ENCODE measurements around the gene ARHGAP24.

ARHGAP24 gene

DNA sequence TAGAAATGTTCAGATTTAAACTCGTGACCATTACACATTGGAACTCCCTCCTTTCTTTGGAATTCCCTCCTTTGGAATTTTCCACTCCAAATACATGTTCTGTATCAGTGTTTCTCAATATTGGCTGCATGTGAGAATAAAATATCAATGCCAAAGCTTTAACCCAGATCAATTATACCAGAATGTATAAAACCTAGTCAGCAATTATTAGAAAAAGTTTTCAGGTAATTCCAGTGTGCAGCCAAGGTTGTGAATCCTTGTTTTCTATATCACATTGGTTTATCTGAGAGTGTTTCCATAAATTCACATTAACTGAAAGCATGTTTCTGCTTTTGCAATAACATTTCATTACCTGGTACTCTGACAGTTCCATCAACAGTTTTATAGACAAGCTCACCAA lies 490.6 kb downstream of the ARHGAP24 start:
- Mint-ChIP-seq H3K27me3 (no peaks in the 10 kb centered on the region), H3K9me3 (ENCODE audit: low read depth) (peaks cover 4% of the 10 kb centered on the region), H3K27ac (no peak overlapping the region), H3K36me3 (no peaks in the 10 kb centered on the region), H3K4me3 (no peak overlapping the region), H3K4me1 (ENCODE audit: low read depth) (no peaks in the 10 kb centered on the region)

DNA sequence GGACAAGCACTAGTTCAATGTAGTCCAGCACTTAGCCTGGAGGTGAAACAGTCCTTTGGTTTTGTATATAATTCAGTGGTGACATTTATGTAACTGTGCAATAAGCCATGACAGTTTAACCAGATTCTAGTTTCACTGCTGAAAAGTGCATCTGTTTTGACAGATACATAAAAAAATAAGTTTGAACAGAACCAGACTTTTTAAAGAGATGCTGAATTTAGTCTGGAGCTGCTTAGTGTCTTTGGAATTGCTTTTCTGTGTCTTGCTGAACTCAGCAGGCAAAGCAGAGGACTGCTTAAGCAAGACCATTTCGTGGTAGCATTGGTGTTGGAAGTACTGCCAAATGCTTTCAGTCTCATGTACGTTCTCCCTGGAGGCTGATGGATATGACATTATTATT lies 491.4 kb downstream of the ARHGAP24 start:
- no peak overlapping the region for H3K4me3 Mint-ChIP-seq
- no peak overlapping the region for H3K27ac Mint-ChIP-seq
- peaks cover 4% of the 10 kb centered on the region for H3K9me3 Mint-ChIP-seq (ENCODE audit: low read depth)
- H3K4me1 Mint-ChIP-seq (ENCODE audit: low read depth) = no peaks in the 10 kb centered on the region
- H3K27me3 Mint-ChIP-seq = no peaks in the 10 kb centered on the region
- no peaks in the 10 kb centered on the region for H3K36me3 Mint-ChIP-seq

DNA sequence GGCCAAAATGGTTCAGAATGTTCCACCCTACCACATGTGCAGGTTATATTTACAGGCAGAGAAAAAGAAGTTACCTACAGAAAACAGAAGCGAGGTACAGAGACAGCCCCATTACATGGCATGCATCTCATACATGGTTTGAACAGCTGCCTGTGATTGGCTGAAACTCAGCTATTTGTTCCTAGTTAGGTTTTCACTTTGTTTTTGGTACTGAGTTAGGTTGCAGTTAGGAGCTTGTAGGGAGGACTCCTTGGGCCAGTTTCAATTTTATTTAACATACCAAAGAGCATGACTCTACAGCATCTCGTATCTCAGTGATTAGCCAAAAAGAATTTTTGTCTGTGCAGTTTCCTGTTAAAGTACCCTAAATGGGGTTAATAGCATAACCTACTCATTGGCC lies 492.9 kb downstream of the ARHGAP24 start:
- Mint-ChIP-seq H3K27me3 (no peaks in the 10 kb centered on the region), H3K27ac (no peak overlapping the region), H3K4me3 (no peak overlapping the region), H3K36me3 (no peaks in the 10 kb centered on the region), H3K9me3 (ENCODE audit: low read depth) (peaks cover 4% of the 10 kb centered on the region), H3K4me1 (ENCODE audit: low read depth) (no peaks in the 10 kb centered on the region)

DNA sequence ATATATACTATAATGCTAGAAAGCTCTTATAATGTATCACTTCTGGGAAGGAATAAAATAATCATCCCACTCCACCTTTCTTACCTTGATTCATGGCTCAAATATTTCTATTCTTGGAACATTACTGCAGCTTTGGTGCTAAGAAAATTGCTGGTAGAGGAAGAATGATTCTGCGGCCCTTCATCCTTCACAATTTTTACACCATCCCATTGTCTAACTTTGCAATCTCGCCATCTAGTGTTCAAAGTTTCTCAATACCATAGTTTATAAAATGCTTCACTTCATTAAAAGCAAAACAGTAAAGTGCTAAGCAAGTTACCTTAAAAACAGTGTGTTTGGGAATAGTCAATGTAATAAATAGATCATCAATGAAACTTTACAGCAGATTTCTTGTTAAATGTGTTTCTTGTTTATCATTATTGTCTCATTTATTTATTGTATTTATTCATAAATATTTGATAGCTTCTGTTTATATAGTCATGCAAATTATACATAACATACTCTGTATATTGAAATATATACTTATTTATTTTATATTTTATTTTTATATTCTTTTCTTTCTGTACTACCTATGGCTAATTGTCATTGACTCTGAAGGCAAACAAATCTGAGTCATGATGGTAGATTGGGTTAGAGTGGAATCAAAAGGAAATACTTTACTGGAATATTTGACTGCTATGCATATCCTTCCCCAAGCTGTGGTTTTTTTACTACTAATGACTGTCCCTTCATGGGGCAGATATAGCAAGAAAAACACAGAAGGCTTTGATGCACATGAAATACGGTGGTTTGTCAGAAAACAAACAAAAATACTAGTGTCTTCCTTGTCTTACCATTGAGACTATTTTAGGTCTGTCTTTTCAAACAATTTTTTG lies 494.2 kb downstream of the ARHGAP24 start:
- Mint-ChIP-seq H3K4me1 (ENCODE audit: low read depth) (no peaks in the 10 kb centered on the region), H3K27me3 (no peaks in the 10 kb centered on the region), H3K4me3 (no peak overlapping the region), H3K9me3 (ENCODE audit: low read depth) (peaks cover 4% of the 10 kb centered on the region), H3K36me3 (no peaks in the 10 kb centered on the region), H3K27ac (no peak overlapping the region)

DNA sequence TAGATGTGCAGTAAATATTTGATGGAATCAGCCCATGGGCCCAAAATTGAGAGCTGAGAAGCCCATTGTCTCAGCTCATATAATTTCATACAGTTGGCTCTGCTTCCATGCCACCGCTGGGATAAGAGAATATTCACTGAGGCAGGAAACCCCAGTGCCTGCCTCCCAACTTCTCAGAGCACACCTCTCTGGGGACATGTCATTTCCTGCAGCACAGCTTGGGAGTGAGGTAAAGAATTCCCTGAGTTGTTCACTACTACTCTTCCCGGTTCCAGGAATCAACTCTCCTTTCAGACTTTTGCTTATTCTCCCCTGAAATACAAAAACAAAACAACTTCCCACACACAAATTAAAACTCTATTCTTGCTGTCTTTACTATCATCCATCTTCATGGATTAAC lies 495.6 kb downstream of the ARHGAP24 start:
- Mint-ChIP-seq H3K27me3 (no peaks in the 10 kb centered on the region), H3K27ac (no peak overlapping the region), H3K36me3 (no peaks in the 10 kb centered on the region), H3K4me1 (ENCODE audit: low read depth) (no peaks in the 10 kb centered on the region), H3K4me3 (no peak overlapping the region), H3K9me3 (ENCODE audit: low read depth) (no peaks in the 10 kb centered on the region)

DNA sequence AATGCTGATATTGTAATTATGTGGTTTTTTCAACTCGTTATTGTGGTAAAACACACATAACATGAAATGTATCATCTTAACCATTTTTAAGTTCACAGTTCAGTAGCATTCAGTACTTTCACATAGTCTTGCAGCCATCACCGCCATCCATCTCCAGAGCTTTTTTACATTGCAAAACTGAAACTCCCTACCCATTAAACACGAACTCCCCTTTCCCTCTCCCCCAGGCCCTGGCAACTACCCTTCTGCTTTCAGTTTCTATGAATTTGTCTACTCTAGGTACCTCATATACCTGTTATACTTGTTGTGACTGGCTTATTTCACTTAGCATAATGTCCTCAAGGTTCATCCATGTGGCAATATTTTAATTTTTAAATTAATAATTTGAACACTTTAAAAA lies 504.3 kb downstream of the ARHGAP24 start:
- H3K27ac Mint-ChIP-seq = no peak overlapping the region
- no peaks in the 10 kb centered on the region for H3K9me3 Mint-ChIP-seq (ENCODE audit: low read depth)
- no peak overlapping the region for H3K4me3 Mint-ChIP-seq
- H3K27me3 Mint-ChIP-seq = no peaks in the 10 kb centered on the region
- H3K36me3 Mint-ChIP-seq = no peaks in the 10 kb centered on the region
- H3K4me1 Mint-ChIP-seq (ENCODE audit: low read depth) = no peaks in the 10 kb centered on the region

DNA sequence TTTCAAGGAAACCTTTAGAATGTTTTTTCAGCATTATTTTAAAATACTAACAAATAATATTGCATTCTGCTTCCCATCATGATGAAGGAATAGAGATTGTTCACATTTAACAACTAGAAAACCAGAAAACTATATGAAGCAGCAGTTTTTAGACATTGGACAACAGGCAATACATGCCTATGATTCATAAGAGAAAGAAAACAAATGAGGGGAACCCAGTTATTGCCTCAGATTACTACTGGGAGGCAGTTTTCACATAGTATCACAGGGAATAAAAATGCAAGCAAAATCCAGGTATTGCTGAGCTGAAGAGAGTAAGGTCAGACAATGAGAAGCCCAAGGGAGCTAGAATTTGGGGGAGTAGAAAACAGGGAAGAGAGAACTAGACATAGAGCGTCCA lies 511.3 kb downstream of the ARHGAP24 start:
- no peak overlapping the region for H3K4me3 Mint-ChIP-seq
- no peaks in the 10 kb centered on the region for H3K9me3 Mint-ChIP-seq (ENCODE audit: low read depth)
- H3K36me3 Mint-ChIP-seq = no peaks in the 10 kb centered on the region
- no peaks in the 10 kb centered on the region for H3K27me3 Mint-ChIP-seq
- H3K4me1 Mint-ChIP-seq (ENCODE audit: low read depth) = no peaks in the 10 kb centered on the region
- H3K27ac Mint-ChIP-seq = no peak overlapping the region

DNA sequence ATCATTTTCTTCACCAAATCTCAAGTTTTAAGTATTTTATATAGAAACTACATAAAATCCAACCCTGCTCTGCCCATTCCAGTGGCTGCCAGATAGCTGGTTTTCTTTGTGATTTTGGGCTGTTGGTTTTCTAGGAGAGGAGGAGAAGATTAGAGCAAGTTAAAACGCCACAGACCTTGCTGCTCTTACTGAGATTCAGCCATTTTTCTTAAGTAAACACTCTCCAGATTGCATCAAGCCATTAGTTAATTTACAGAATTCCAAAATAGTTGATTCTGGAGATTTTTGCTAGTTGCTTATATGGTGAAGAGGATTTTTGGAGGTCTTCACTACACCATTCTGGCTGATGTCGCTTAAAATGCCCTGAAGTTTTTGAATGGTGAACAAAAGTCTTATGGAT lies 518.7 kb downstream of the ARHGAP24 start:
- H3K36me3 Mint-ChIP-seq = no peaks in the 10 kb centered on the region
- H3K4me3 Mint-ChIP-seq = no peak overlapping the region

DNA sequence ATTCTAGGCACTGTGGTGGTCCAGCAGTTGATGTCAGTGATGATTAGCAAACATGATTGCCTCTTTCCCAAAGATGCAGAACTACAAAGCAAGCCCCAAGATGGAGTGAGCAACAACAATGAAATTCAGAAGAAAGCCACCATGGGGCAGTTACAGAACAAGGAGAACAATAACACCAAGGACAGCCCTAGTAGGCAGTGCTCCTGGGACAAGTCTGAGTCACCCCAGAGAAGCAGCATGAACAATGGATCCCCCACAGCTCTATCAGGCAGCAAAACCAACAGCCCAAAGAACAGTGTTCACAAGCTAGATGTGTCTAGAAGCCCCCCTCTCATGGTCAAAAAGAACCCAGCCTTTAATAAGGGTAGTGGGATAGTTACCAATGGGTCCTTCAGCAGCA lies 519.6 kb downstream of the ARHGAP24 start:
- Mint-ChIP-seq H3K4me1 (ENCODE audit: low read depth) (no peaks in the 10 kb centered on the region), H3K27ac (no peak overlapping the region)

More for the DNA sequence above, 518.7 kb downstream of the ARHGAP24 start:
- no peaks in the 10 kb centered on the region for H3K9me3 Mint-ChIP-seq (ENCODE audit: low read depth)
- H3K4me1 Mint-ChIP-seq (ENCODE audit: low read depth) = no peaks in the 10 kb centered on the region
- no peak overlapping the region for H3K27ac Mint-ChIP-seq
- no peaks in the 10 kb centered on the region for H3K27me3 Mint-ChIP-seq

DNA sequence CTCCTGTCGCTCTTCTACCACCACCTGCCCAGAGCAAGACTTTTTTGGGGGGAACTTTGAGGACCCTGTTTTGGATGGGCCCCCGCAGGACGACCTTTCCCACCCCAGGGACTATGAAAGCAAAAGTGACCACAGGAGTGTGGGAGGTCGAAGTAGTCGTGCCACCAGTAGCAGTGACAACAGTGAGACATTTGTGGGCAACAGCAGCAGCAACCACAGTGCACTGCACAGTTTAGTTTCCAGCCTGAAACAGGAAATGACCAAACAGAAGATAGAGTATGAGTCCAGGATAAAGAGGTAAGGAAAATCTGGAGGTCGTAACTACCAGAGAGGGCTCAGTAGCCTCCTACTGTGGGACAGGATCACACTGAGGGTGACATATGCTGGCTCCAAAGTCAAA lies 520.4 kb downstream of the ARHGAP24 start:
- H3K4me1 Mint-ChIP-seq (ENCODE audit: low read depth) = no peaks in the 10 kb centered on the region
- no peaks in the 10 kb centered on the region for H3K9me3 Mint-ChIP-seq (ENCODE audit: low read depth)
- H3K27ac Mint-ChIP-seq = no peak overlapping the region
- H3K4me3 Mint-ChIP-seq = no peak overlapping the region
- H3K27me3 Mint-ChIP-seq = no peaks in the 10 kb centered on the region
- no peaks in the 10 kb centered on the region for H3K36me3 Mint-ChIP-seq

More for the DNA sequence above, 519.6 kb downstream of the ARHGAP24 start:
- no peaks in the 10 kb centered on the region for H3K36me3 Mint-ChIP-seq
- H3K9me3 Mint-ChIP-seq (ENCODE audit: low read depth) = no peaks in the 10 kb centered on the region
- H3K27me3 Mint-ChIP-seq = no peaks in the 10 kb centered on the region
- no peak overlapping the region for H3K4me3 Mint-ChIP-seq

DNA sequence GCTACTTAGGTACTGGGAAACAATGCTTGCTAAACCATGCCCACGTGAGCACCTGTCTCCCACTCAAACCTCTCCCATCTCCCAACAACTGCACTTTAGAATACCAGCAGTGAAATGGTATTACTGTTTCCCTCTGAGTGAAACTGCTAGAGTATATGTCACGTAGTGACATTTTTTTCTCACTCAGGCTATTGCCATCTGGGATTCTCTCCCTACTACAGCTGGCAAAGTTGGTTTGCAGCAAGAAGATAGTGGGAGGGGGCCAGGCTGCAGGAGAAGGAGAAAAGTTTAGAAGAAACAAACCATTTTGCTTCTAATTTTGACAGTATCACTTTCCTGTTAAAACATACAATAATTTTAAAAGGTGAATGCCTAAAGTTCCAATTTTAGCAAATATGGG lies 526.6 kb downstream of the ARHGAP24 start:
- no peak overlapping the region for H3K27ac Mint-ChIP-seq
- H3K9me3 Mint-ChIP-seq (ENCODE audit: low read depth) = no peaks in the 10 kb centered on the region
- H3K27me3 Mint-ChIP-seq = no peaks in the 10 kb centered on the region
- no peaks in the 10 kb centered on the region for H3K4me1 Mint-ChIP-seq (ENCODE audit: low read depth)
- H3K4me3 Mint-ChIP-seq = no peak overlapping the region
- H3K36me3 Mint-ChIP-seq = no peaks in the 10 kb centered on the region

DNA sequence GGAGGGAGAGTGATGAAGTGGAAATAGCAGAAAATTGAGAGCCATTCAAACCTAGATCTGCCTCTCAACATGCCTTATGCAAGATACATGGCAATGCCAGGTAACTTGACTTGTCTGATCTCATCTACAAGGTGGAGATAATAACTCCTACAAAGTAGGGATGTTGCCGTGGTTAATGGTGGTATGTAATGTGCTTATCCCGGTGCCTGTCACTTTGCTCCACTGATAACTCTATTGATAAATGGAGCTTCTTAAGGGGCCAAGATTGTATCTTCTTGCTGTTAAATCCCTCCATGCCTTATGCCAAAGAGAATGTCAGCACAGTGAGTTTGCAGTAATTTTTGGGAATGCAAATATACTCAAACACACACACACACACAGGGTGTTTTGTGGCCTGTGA lies 529.1 kb downstream of the ARHGAP24 start:
- no peak overlapping the region for H3K4me3 Mint-ChIP-seq
- no peaks in the 10 kb centered on the region for H3K9me3 Mint-ChIP-seq (ENCODE audit: low read depth)
- H3K36me3 Mint-ChIP-seq = no peaks in the 10 kb centered on the region
- H3K4me1 Mint-ChIP-seq (ENCODE audit: low read depth) = no peaks in the 10 kb centered on the region
- no peak overlapping the region for H3K27ac Mint-ChIP-seq
- no peaks in the 10 kb centered on the region for H3K27me3 Mint-ChIP-seq

DNA sequence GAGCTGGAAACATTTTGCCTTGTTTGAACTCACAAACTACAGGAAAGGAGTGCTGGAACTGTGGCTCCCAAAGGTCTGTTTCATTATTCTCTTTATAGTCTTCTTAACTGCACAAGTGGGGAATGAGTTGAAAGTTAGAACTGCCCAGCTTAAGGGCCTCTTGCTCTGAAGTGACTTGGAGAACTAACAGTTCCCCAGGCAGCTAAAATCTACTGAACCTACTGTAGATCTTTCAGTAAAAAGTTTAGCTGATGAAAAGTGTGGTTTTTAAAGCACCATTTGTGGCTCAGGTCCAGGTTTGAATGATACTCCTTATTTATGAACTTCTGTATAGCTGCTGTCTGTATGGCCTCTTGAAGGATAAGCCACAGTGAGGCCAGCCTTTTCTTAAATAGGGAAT lies 531.1 kb downstream of the ARHGAP24 start:
- no peaks in the 10 kb centered on the region for H3K9me3 Mint-ChIP-seq (ENCODE audit: low read depth)
- no peaks in the 10 kb centered on the region for H3K4me1 Mint-ChIP-seq (ENCODE audit: low read depth)
- H3K27me3 Mint-ChIP-seq = no peaks in the 10 kb centered on the region
- no peak overlapping the region for H3K4me3 Mint-ChIP-seq
- no peak overlapping the region for H3K27ac Mint-ChIP-seq
- H3K36me3 Mint-ChIP-seq = no peaks in the 10 kb centered on the region

DNA sequence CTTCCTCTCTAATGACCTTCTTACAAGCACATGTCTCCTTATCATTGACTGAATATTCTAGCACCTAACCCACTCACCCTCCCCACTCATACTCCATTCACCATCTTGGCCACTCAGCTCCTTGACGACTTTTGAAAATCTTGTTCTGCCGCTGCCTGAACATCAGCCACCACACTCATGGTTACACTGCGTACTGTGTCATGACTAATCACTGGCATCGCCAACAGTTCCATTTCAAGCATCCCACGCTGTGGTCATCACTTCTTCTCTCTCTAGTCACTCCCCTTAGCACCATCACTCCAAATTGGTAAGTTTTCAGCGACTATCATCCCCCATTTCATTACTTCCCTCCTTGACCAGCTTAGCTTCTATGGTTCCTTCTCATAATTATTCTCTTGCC lies 532.1 kb downstream of the ARHGAP24 start:
- Mint-ChIP-seq H3K4me3 (no peak overlapping the region), H3K27me3 (no peaks in the 10 kb centered on the region), H3K36me3 (no peaks in the 10 kb centered on the region), H3K9me3 (ENCODE audit: low read depth) (no peaks in the 10 kb centered on the region), H3K27ac (no peak overlapping the region), H3K4me1 (ENCODE audit: low read depth) (no peaks in the 10 kb centered on the region)

DNA sequence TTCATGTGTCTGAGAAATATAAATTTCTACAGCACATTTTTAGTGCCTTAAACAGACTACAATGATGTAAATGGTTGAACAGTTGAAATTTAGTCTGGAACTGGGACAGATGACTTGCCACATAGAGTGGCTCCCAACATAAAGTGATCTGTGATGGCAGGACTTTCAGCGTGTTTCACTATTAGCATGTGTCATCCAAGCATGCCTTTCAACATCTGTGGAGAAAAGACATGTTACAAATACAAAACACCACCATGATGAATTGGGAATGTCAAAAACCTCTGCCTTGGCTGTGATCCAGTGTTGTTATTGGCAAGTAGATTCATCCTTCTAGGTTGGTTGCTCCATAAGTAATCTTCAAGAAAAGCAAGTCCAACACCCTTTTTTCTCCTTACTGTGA lies 536.2 kb downstream of the ARHGAP24 start:
- Mint-ChIP-seq H3K4me1 (ENCODE audit: low read depth) (no peaks in the 10 kb centered on the region), H3K27me3 (no peaks in the 10 kb centered on the region), H3K9me3 (ENCODE audit: low read depth) (no peaks in the 10 kb centered on the region), H3K4me3 (no peak overlapping the region), H3K27ac (no peak overlapping the region), H3K36me3 (no peaks in the 10 kb centered on the region)

DNA sequence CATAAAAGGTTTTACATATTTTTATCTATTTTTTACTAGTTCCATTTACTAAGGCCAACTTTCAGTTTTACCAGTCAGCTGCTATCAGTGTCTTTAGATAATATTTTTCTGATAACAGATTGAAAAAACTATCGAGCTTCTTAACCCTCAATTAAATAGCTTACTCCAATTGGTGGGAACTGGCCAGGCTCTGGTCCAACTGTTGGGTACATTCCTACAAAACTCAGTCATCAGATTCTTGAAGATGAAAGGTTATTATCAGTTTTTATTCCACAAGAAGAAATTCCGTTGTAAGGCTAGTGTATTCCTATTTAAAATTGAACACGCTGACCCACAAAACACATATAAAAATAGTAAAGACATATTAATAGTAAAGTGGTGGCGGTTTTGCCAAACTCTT lies 538.7 kb downstream of the ARHGAP24 start:
- Mint-ChIP-seq H3K4me3 (no peak overlapping the region), H3K36me3 (no peaks in the 10 kb centered on the region), H3K4me1 (ENCODE audit: low read depth) (no peaks in the 10 kb centered on the region), H3K9me3 (ENCODE audit: low read depth) (no peaks in the 10 kb centered on the region), H3K27me3 (no peaks in the 10 kb centered on the region), H3K27ac (no peak overlapping the region)
